NCI-H69 (cell line): ENCODE results near the gene RASA3.

ENCODE experiments used
- DNase-seq: peaks from one replicate; lab custom pipeline; 2025; lab: John Stamatoyannopoulos, UW

The RASA3 gene

DNA sequence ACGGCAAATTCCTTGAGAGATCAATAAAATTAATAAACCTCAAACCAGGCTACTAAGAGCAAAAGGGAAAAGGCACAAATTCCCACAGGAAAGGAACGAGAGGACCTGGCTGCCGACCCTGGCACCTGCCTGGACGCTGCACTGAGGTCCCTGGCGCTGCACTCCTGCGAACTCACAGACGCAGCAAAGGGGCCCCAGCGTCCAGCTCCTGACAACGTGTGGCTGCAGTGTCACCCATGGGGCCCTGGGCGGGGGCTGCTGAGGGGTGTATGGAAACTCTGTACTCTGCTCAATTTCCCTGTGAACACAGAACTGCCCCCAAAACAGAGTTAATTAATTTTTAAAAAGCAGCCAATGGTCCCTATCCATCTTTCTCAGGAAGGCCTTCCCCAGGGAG is 97.2 kb downstream of the RASA3 start:
- no peak for DNase-seq

GRCh38 chr13:114034481-114034891 is 97.9 kb downstream of the RASA3 start:
- DNase-seq = no peak

- DNase-seq = no peak
Measured at GRCh38 chr13:114033541-114034315, 98.7 kb downstream of the RASA3 start.

- no peak for DNase-seq
Measured at GRCh38 chr13:114032126-114032799, 100.2 kb downstream of the RASA3 start.

GRCh38 chr13:114031631-114032030 is 100.8 kb downstream of the RASA3 start:
- DNase-seq = no peak

DNA sequence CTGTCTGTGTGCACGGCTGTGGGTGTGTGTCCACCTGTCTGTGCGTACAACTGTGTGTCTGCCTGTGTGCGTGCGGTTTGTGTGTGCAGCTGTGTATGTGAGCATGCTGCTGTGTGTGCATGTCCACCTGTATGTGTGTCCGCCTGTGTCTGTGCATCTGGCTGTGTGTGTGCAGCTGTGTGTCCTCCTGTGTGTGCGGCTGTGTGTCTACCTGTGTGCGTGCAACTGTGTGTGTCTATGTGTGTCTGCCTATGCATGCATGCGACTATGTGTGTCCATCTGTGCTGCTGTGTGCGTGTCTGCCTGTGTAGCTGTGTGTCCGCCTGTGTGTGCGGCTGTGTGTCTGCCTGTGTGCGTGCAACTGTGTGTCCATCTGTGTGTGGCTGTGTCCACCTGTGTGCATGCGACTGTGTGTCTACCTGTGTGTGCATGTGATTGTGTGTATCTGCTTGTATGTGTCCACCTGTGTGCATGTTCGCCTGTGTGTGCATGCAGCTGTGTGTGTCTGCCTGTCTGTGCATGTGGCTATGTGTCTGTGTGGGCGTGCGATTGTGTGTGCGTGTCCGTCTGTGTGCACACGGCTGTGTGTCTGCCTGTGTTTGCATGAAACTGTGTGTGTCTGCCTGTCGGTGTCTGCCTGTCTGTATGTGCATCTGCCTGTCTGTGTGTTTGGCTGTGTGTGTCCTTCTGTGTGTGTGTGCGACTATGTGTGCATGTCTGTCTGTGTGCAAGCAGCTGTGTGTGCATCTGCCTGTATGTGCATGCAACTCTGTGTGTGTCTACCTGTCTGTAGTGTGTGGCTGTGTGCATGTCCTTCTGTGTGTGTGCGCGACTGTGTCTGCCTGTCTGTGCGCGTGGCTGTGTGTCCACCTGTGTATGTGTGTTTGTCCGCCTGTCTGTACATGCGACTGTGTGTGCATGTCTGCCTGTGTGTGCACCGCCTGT is 101.5 kb downstream of the RASA3 start:
- no peak for DNase-seq

DNA sequence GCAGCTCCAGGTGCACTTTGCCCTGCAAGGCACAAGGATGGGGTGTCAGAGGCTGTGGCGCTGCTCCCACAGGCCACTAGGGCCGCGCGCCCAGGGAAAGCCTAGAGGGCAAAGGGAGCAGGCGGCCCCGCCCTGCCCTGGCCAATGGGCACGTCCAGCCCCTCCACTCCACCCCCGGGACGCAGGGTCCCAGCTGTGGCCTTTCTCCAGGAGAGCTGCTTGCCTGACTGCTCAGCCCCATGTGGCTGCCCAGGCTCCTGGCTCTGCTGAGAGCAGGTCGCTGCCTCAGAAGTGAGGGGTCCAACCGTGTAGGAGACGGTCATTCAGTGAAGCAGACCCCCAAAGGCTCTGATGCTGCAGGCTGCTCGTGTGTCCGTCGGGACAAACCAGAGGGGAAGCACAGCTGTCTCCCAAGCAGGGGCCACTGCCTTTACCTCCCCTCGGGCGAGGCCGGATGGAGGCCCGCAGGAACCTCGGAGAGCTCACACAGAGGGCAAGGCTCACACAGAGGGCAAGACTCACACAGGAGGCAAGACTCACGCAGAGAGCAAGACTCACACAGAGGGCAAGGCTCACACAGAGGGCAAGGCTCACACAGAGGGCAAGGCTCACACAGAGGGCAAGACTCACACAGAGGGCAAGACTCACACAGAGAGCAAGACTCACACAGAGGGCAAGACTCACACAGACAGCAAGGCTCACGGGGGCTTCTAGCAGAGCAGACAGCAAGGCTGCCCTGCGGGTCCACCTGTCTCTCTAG is 102.4 kb downstream of the RASA3 start:
- DNase-seq = no peak

GRCh38 chr13:114027826-114028225 is 104.6 kb downstream of the RASA3 start:
- no peak for DNase-seq

DNA sequence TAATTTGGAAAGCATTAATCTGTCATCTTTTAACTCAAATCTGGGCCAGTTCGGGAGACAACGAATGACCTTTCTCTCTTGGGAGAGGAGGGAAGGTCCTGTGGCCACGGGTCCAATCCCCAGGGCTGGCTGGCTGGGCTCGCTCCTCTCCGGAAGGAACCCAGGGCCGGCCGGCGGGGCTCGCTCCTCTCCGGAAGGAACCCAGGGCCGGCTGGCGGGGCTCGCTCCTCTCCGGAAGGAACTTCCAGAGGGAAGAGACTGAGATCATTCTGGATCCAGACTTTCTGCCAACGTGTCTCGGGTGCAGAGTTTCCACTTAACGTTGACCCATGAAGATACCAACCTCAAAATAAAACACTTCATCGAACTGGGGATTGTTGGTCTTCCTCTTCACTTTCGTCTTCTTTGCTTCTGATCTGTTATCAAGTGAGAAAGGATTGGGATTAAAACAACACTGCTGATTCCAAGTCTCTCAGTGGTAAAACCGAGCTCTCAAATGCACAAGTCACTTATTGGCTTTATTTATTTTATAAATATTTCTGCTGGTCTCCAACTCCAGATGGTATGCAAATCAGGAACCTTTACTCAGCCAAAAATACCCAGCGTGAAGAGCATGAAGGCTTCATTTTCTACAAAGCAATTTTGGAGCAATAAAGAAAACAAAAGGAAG is 105.2 kb downstream of the RASA3 start:
- DNase-seq = no peak

DNA sequence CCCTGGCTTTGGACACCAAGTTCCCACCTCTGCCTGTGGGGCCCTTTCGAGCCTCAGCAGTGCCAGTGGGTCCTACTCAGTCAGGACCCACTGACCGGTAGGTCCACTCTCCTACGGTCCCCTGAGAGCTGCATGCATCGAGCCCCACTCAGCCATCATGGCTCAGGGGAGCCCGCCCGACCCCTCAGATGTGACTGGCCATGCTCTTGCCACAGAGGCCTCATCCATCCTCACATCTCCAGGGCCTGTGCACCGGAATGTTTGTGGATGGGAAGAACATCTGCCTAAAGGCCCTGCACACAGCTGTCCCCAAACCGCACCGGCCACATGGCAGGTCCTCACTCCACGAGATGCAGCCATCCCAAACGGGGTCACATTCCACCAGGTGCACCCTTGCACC is 105.9 kb downstream of the RASA3 start:
- DNase-seq = no peak

DNA sequence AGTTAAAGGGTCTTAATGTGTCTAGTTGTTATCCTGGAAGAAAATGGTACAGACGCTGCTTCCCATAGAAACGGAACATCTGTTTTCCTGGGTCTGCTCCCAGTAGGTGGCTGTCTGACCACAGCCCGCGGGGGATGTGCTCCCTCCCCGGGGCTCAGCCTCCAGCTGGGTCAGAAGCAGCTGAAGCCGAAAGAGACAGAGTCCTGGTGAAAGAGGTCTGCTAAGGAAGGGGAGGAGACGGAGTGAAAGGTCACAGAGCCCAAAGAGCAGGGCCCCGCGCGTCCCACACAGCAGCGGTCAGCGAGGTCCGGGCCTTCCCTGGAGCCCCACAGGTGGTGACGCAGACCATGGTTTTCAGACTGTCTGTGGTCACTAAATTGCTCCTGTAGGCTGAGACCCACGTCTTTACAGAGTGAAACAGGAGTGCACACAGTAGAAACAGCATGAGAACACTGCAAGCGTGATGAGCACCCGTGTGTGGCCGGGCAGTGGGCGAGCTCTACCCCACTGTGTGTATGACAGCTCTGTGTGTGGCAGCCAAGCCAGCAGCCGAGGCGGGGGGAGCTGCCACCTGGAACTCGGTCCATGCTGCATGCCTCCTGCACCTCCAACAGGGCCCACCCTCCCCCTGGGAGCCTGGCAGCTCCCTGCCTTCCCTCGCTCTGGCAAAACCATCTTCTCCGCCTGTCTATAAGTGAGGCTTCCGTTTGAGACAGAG is 106.5 kb downstream of the RASA3 start:
- peak; percentile 75 for DNase-seq

DNA sequence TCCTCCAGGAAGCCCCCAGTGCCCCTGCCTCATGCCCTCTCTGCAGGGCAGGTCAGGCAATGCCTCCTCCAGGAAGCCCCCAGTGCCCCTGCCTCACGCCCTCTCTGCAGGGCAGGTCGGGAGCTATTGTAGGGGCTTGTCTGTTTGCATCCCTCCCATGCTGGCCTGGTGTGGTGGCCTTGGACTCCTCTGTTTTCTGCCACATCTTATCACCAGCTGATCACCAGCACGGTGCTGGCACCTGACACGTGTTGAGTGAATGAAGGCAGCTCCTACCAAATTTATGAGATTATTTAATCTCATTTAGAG is 107.1 kb downstream of the RASA3 start:
- DNase-seq = no peak

GRCh38 chr13:114024603-114025404 is 107.6 kb downstream of the RASA3 start:
- DNase-seq = no peak

DNA sequence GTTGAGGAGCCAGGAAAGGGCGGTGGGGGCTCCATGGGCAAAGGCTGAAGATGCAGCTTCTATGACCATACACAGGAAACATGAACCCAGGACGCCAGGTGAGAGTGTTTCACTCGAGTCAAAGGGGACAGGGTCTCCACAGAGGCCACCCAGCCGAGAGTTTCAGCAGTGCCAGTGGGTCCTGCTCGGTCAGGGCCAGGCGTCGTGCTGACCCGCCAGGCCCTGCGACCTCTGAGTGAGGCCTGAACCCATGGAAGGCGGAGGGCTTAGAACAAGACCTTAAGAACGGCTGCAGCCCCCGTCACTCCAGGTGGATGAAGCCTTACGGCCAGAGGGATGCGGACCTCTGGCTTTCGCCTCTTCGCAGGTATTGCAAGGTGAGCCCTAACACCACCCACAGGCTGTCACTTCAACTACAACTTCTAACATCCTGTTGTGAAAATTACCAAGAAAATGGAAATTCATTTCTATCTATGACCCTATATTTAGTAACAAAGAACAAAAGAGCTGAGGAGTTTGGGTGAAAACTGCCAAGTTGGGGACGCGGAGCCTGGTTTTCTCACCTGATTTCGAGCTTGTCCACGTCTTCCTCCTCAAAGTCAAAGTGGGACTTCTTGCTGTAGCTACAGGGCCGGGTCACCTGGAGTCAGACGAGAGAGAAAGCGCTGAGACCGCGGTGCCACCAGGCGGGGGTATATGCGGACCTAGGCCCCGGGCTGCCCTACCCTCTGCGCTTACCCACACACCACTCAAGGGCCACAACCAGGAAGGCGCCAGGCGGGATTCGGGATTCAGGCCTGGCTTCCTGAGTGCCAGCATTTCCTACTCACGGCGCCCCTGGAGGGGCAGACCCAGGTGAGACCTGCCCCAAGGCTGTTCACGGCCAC is 108.5 kb downstream of the RASA3 start:
- no peak for DNase-seq

DNA sequence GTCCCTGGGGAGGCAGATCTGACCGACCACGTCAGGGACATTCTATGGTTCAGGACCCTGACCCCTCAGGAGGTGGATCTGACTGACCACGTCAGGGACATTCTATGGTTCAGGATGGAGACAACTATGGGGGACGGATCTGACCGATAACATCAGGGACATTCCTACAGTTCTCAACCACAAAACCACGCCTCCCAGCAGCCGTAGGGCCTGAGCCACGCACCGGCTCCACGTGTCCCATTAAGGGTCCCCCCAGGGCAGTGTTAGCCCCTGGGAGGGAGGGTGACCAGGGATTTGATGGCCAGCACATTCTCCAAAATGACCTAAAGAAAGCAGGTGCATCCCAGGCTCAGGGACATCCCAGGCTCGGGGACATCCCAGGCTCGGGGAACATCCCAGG is 109.5 kb downstream of the RASA3 start:
- no peak for DNase-seq

DNA sequence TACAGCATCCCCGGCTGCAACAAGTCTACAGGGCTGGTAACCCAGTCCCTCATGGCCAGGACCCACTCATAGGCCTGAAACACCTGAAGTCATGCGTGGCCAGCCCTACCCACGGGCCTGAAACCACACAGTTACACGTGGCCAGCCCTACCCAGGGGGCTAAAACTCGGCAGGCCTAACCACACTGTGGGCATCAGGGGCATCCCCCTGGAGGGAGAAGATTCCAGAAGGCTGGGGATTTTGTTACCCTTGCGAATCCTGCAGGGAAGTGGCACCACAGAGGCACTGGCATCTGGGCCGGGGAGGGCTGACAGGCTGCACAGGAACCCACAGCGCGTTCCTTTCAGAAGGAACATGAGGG is 110.1 kb downstream of the RASA3 start:
- DNase-seq = no peak

- DNase-seq = peak; percentile 52
Measured at GRCh38 chr13:114021464-114022308, 110.7 kb downstream of the RASA3 start.
